Measurements from ENCODE around the gene ARHGDIG.

ARHGDIG gene

DNA sequence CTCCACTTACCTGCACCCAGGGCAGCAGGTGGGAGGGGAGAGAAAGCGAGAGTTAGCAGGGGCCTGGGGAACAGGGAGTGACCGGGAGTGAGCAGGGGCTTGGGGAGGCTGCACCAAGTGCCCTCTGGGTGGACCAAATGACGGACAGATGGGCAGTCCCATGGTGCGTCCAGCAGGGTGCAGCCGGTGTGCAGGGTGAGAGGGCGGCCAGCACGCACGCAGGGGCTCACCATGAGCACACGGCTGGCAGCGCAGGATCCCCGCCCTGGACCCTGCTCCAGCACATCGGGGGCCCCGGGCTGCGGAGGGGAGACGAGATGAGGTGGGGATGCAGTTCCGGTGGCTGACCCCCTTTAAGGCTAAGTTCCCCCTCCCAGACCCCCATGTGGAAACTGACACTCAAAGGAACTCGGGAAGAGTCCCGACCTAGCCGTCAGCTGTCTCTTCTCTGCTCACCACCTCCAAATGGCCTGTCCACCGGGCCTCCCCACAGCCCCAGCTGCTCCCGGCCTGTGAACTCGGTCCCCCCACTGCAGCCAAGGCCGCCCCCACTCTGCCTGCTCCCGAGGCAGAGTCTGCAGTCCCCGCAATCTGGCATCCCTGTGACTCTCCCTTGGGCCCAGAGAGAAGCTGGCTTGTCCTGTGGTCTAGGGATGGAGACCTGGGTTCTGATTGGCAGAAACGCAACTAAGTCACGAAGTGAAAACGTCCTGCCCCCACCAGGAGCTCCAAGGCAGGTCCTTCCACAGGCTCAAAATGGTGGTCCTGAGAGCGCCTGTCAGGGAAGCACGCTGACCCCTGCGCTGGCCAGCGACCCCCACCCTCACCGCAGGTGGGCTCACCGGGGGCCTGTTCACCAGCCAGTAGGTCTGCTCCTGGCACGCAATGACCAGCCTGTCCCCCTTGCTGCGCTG, 7.5 kb upstream of the ARHGDIG start:
- Histone ChIP-seq H3K9me3 (replicated peaks; ENCODE audit: insufficient read depth, low read length) (no peaks in the 10 kb centered on the region), H3K27me3 (replicated peaks; ENCODE audit: insufficient read depth, low read length) (peaks cover 52% of the 10 kb centered on the region), H3K4me2 (ENCODE audit: low read depth, low read length) (peak overlapping the region; percentile 41; the same call in 1 of the 2 replicates), H3K79me2 (ENCODE audit: low read length) (no peaks in the 10 kb centered on the region), H4K20me1 (ENCODE audit: insufficient read depth, low read length) (no peaks in the 10 kb centered on the region), H3K27ac (ENCODE audit: low read length) (no peak overlapping the region), H3K4me1 (ENCODE audit: low read length) (no peaks in the 10 kb centered on the region), H3K36me3 (replicated peaks; ENCODE audit: insufficient read depth, low read length) (no peaks in the 10 kb centered on the region), H3K9ac (ENCODE audit: low read length) (no peak overlapping the region), H3K4me3 (ENCODE audit: low read length) (peak overlapping the region; percentile 9; the same call in 1 of the 2 replicates), H3F3A (ENCODE audit: insufficient read depth, low read length) (no peaks in the 10 kb centered on the region), H3K9me2 (replicated peaks; ENCODE audit: insufficient read depth, low read length) (no peaks in the 10 kb centered on the region), H2AFZ (ENCODE audit: low read length) (peak overlapping the region; percentile 2; the same call in 1 of the 2 replicates)
- TF ChIP-seq CTCF (IDR thresholded peaks at IDR 0.05; ENCODE audit: low read length), result no peak
- no peak for TF ChIP-seq EZH2phosphoT487 (IDR thresholded peaks at IDR 0.05; ENCODE audit: low read length)
- no peak for TF ChIP-seq EZH2 (optimal IDR thresholded peaks at IDR 0.05; ENCODE audit: low read depth, low read length)
- no peak for DNase-seq

DNA sequence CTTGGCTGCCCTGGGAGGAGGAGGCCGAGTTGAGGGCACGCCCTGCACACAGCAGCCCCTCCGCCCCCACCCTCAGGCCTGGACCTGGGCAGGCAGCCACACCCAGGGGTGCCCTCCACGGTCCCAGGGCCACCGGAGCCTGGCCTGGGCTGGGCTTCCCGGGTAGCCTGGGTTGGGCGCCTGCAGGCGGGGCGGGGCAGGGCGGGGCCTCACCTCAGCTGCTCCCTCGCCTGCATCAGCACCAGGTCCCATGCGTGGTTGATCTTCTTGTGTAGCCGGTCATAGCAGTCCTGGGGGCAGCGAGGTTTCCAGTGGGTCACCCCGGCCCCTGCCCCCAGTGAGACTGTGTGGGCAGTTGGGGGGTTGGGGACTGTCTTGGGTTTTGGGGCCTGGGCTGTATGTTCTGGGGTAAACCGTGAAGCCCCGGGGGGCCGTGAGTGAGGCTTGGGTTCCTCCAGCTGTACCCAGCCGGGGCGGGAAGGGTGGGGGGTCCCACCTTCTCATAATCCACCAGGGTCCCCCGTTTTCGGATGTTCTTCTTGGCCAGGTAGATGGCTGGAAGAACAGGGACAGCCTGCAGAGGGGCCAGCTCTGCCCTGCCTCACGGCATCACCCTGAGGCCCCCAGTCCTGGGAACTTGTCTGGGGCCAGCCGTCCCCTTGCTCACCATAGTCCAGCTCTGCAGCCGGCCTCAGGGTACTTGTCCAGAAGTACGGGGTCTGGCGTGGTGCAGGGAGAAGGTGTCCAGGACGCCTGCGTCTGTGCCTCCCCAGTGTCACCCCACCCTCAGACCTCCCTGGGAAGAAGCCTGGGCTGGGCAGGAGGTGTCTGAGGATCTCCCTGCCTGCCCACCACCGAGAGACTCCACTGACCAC, 6.6 kb upstream of the ARHGDIG start:
- Histone ChIP-seq H2AFZ (ENCODE audit: low read length) (peak overlapping the region; percentile 2; the same call in 1 of the 2 replicates), H3K9ac (ENCODE audit: low read length) (no peak overlapping the region)

More for the DNA sequence above, 6.6 kb upstream of the ARHGDIG start:
- no peak for TF ChIP-seq CTCF (IDR thresholded peaks at IDR 0.05; ENCODE audit: low read length)
- no peak for TF ChIP-seq EZH2 (optimal IDR thresholded peaks at IDR 0.05; ENCODE audit: low read depth, low read length)
- TF ChIP-seq EZH2phosphoT487 (IDR thresholded peaks at IDR 0.05; ENCODE audit: low read length), result no peak
- H3K36me3 ChIP-seq (replicated peaks; ENCODE audit: insufficient read depth, low read length), result no peaks in the 10 kb centered on the region
- H3K4me1 ChIP-seq (ENCODE audit: low read length), result no peaks in the 10 kb centered on the region
- H3K9me3 ChIP-seq (replicated peaks; ENCODE audit: insufficient read depth, low read length), result no peaks in the 10 kb centered on the region
- H3K27ac ChIP-seq (ENCODE audit: low read length), result no peak overlapping the region
- no peaks in the 10 kb centered on the region for H3K9me2 ChIP-seq (replicated peaks; ENCODE audit: insufficient read depth, low read length)
- H3K4me3 ChIP-seq (ENCODE audit: low read length), result peak overlapping the region; percentile 9; the same call in 1 of the 2 replicates
- H3K4me2 ChIP-seq (ENCODE audit: low read depth, low read length), result peak overlapping the region; percentile 41; the same call in 1 of the 2 replicates
- H3K79me2 ChIP-seq (ENCODE audit: low read length), result no peaks in the 10 kb centered on the region
- peaks cover 54% of the 10 kb centered on the region for H3K27me3 ChIP-seq (replicated peaks; ENCODE audit: insufficient read depth, low read length)
- DNase-seq, result peak; percentile 15
- no peaks in the 10 kb centered on the region for H4K20me1 ChIP-seq (ENCODE audit: insufficient read depth, low read length)
- no peaks in the 10 kb centered on the region for H3F3A ChIP-seq (ENCODE audit: insufficient read depth, low read length)

All from MM.1S (cell line).